Measurements from ENCODE around the gene SERTAD4. TPM values are rescaled to one million over a fixed set of nuclear protein-coding genes. Genes with fewer than 3 reads are reported as not detected.
"Not testable (repeated sequence)": the region's sequence is repeated elsewhere in the genome, so short reads cannot be mapped to it uniquely, and the experiment has no call there.

Gene SERTAD4
- 1 to 10 TPM in 1 of 2 donors, not detected in 1; 1.0 TPM for total RNA-seq

GRCh38 chr1:210232511-210233215, at the start of gene SERTAD4:
Gene SERTAD4 (plus strand): TSS chr1:210232796. CDS start chr1:210237961, 5,165 bp downstream.
- peak within 1 kb of the TSS; percentile 39 to 53 (median 45) for H3K27ac ChIP-seq
- WGBS, 2 donors, result 0 to 1% methylated on average over 16 to 45 of the region's 81 CpGs

GRCh38 chr1:210185063-210185462, 47.5 kb upstream of the SERTAD4 start:
- no peak overlapping the region for H3K4me3 ChIP-seq
- no peaks in the 10 kb centered on the region for H3K36me3 ChIP-seq (replicated peaks in 1 of 2; ENCODE audit: insufficient read depth in 1 of 2, low read depth in 2 of 2)
- H3K4me1 ChIP-seq, result no peaks in the 10 kb centered on the region
- TF ChIP-seq, protein P1, sequence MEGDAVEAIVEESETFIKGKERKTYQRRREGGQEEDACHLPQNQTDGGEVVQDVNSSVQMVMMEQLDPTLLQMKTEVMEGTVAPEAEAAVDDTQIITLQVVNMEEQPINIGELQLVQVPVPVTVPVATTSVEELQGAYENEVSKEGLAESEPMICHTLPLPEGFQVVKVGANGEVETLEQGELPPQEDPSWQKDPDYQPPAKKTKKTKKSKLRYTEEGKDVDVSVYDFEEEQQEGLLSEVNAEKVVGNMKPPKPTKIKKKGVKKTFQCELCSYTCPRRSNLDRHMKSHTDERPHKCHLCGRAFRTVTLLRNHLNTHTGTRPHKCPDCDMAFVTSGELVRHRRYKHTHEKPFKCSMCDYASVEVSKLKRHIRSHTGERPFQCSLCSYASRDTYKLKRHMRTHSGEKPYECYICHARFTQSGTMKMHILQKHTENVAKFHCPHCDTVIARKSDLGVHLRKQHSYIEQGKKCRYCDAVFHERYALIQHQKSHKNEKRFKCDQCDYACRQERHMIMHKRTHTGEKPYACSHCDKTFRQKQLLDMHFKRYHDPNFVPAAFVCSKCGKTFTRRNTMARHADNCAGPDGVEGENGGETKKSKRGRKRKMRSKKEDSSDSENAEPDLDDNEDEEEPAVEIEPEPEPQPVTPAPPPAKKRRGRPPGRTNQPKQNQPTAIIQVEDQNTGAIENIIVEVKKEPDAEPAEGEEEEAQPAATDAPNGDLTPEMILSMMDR (IDR thresholded peaks at IDR 0.05), result no peak
- no peak for TF ChIP-seq POLR2A (IDR thresholded peaks at IDR 0.05)
- H3K27me3 ChIP-seq, result no peaks in the 10 kb centered on the region
- ATAC-seq (no peak), DNase-seq (no peak)
- intact Hi-C loops (cut with DNase I), result no loop called here
- no peak overlapping the region for H3K27ac ChIP-seq
- WGBS, 2 donors, result 58 to 59% methylated on average over 2 of the region's 2 CpGs
- no peaks in the 10 kb centered on the region for H3K9me3 ChIP-seq

More at GRCh38 chr1:210232511-210233215, at the start of gene SERTAD4:
- Histone ChIP-seq H3K9me3 (no peaks in the 10 kb centered on the region), H3K4me3 (peak within 1 kb of the TSS in 1 of 2 donors; percentile 34), H3K4me1 (peaks cover 16% of the 10 kb centered on the region), H3K27me3 (peaks cover 0 to 14% of the 10 kb centered on the region in 2 donors), H3K36me3 (replicated peaks in 1 of 2; ENCODE audit: insufficient read depth in 1 of 2, low read depth in 2 of 2) (no peaks in the 10 kb centered on the region)
- intact Hi-C loops (cut with DNase I), result no loop called here
- peak in 3 of 4 donors; percentile 26 to 43 (median 40) for DNase-seq
- TF ChIP-seq POLR2A (IDR thresholded peaks at IDR 0.05), result no peak
- TF ChIP-seq, protein P1 (IDR thresholded peaks at IDR 0.05), result no peak
- ATAC-seq, result peak; percentile 47

DNA sequence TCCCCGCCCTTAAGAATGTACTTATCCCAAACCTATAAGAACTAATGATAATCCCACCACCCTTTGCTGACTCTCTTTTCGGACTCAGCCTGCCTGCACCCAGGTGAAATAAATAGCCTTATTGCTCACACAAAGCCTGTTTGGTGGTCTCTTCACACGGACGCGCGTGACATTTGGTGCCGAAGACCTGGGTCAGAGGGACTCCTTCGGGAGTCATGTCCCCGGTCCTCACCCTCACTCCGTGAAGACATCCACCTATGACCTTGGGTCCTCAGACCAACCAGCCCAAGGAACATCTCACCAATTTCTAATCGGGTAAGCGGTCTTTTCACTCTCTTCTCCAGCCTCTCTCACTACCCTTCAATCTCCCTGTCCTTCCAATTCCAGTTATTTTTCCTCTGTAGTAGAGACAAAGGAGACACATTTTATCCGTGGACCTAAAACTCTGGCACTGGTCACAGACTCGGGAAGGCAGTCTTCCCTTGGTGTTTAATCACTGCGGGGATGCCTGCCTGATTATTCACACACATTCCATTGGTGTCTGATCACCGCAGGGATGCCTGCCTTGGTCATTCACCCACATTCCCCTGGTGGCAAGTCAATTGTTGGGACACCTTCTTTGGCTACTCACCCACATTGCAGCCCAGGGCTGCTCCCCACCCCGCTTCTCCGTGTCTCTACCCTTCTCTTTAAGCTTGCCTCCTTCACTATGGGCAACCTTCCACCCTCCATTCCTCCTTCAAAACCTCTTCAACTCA, 44.6 kb upstream of the SERTAD4 start:
- H3K9me3 ChIP-seq; intact Hi-C loops (cut with DNase I); H3K27me3 ChIP-seq; H3K27ac ChIP-seq; ATAC-seq; H3K4me3 ChIP-seq; H3K36me3 ChIP-seq (replicated peaks in 1 of 2; ENCODE audit: insufficient read depth in 1 of 2, low read depth in 2 of 2); H3K4me1 ChIP-seq; DNase-seq: not testable (repeated sequence)
- 73 to 79% methylated on average over 18 of the region's 18 CpGs for WGBS, 2 donors

DNA sequence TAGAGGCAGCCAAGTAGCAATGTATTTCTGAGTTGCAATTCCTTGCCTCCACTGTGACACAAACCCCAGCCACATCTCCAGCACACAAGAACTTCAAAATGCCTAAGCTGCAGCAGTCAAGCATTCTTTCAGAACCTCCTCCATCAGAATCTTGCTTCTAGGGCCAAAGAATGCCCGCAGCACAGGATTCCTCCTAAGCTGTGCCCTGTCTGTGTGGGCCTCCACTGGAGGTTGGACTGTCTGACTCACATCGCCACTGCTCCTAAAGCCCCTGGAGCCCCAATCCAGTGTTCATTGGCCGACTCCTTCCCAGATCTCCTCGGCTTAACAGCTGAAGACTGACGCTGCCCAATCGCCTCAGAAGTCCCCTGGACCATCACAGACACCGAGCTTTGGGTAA, 43.2 kb upstream of the SERTAD4 start:
- intact Hi-C loops (cut with DNase I), result no loop called here

More for the DNA sequence above, 43.2 kb upstream of the SERTAD4 start:
- H3K4me1 ChIP-seq, result no peaks in the 10 kb centered on the region
- no peak for TF ChIP-seq POLR2A (IDR thresholded peaks at IDR 0.05)
- TF ChIP-seq, protein P1 (IDR thresholded peaks at IDR 0.05), result no peak
- ATAC-seq, result no peak
- WGBS, 2 donors, result 76 to 82% methylated on average over 7 of the region's 7 CpGs
- H3K9me3 ChIP-seq, result no peaks in the 10 kb centered on the region
- H3K36me3 ChIP-seq (replicated peaks in 1 of 2; ENCODE audit: insufficient read depth in 1 of 2, low read depth in 2 of 2), result no peaks in the 10 kb centered on the region
- no peaks in the 10 kb centered on the region for H3K27me3 ChIP-seq
- no peak for DNase-seq
- no peak overlapping the region for H3K4me3 ChIP-seq
- H3K27ac ChIP-seq, result no peak overlapping the region
